Lower leg skin (tissue), 4 donors: ENCODE data around the gene QRICH1. TPM values are rescaled to one million over a fixed set of nuclear protein-coding genes. Genes with fewer than 3 reads are reported as not detected.
A peak's percentile ranks its signal among the peaks of the same experiment; 100 is the strongest.

Experiments used
- DNase-seq, 2 donors: peaks; one replicate each; pipeline ENCODE4 v3.0.0-alpha.2; 2019; ENCODE audit warnings: low spot score in 2 of 2
- H3K4me3 ChIP-seq: fragments of 200-600 bp; sonication (generic); 2 replicates; pipeline ENCODE4 v1.5.1; 2017; ENCODE audit warnings: mild to moderate bottlenecking, low read depth; ENCODE audit not compliant: poor library complexity, severe bottlenecking
- POLR2A ChIP-seq, 2 donors: fragments of 450-650 bp; IDR thresholded peaks; one replicate each; pipeline ENCODE4 v1.6.1; 2016 to 2017; ENCODE audit warnings: antibody characterized with exemption in 2 of 2, mild to moderate bottlenecking in 1 of 2, moderate library complexity in 1 of 2
- WGBS, 2 donors: methylation state at CpG; one replicate each; pipeline ENCODE4 v1.1.5; 2018; 5-methylcytosine and 5-hydroxymethylcytosine counted together
- intact Hi-C: fragments of 100-400 bp; cut with DNase I; formaldehyde crosslinking; loops from one replicate; pipeline ENCODE4 v1.15.0; 2023; ENCODE audit warnings: low total_unique reads
- total RNA-seq, 4 donors: library from RNA; depleted of rRNA; stranded (reverse); fragments of >200 nt; gene quantifications; one replicate each; pipeline ENCODE4 v1.1.0, GENCODE V29; 2016
- TF ChIP-seq, protein P1 (sequence below), 3 donors: fragments of 450-650 bp; IDR thresholded peaks; one replicate each; pipeline ENCODE4 v1.5.1; 2016; ENCODE audit warnings: antibody characterized with exemption in 3 of 3, mild to moderate bottlenecking in 3 of 3, moderate library complexity in 2 of 3

Gene QRICH1
- total RNA-seq, 4 donors from 2014 or later, result 72.4 to 106 (median 84.2) TPM

DNA sequence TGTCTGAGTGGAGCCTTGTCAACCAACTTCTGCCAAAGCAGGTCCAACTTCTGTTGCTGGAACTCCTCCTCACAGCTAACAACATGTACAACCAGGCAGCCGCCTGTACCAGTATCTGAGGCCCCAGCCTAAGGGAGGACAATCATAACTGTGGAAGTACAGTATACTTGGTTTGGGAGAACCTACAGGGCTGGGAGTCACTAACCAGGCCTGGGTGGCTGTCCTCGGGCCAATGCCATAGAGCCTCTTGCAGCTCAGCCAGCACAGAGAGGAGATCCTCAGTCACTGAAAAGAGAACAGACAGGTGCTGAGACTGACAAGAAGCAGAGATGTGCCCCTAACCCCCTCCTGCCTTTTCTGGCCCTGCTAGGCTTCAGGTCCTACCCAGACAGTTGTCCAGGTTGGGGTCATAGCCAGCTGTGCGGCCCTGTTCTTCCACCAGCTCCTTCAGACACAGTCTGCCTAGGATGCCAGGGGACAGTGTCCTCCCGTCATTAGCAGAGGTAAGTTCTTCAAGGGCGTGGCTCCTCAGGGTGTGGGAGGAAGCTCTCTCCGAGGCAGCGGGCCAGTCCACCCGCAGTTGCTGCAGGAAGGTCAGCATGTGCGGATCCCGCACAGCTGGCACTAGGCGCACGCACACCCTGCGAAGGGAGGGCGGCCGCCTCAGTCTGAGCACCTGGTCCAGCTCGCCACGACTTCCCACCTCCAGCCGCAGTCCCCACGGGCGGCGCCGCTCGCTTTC is 76.5 kb downstream of the QRICH1 start:
- peak in 1 of 2 donors; percentile 88 for DNase-seq
- peak overlapping the region; percentile 50 for H3K4me3 ChIP-seq
- TF ChIP-seq, protein P1, sequence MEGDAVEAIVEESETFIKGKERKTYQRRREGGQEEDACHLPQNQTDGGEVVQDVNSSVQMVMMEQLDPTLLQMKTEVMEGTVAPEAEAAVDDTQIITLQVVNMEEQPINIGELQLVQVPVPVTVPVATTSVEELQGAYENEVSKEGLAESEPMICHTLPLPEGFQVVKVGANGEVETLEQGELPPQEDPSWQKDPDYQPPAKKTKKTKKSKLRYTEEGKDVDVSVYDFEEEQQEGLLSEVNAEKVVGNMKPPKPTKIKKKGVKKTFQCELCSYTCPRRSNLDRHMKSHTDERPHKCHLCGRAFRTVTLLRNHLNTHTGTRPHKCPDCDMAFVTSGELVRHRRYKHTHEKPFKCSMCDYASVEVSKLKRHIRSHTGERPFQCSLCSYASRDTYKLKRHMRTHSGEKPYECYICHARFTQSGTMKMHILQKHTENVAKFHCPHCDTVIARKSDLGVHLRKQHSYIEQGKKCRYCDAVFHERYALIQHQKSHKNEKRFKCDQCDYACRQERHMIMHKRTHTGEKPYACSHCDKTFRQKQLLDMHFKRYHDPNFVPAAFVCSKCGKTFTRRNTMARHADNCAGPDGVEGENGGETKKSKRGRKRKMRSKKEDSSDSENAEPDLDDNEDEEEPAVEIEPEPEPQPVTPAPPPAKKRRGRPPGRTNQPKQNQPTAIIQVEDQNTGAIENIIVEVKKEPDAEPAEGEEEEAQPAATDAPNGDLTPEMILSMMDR (IDR thresholded peaks at IDR 0.05), result no peak
- no peak for TF ChIP-seq POLR2A (IDR thresholded peaks at IDR 0.05)
- intact Hi-C loops, result no loop called here
- 5 to 45% methylated on average over 4 to 23 of the region's 23 CpGs for WGBS, 2 donors

DNA sequence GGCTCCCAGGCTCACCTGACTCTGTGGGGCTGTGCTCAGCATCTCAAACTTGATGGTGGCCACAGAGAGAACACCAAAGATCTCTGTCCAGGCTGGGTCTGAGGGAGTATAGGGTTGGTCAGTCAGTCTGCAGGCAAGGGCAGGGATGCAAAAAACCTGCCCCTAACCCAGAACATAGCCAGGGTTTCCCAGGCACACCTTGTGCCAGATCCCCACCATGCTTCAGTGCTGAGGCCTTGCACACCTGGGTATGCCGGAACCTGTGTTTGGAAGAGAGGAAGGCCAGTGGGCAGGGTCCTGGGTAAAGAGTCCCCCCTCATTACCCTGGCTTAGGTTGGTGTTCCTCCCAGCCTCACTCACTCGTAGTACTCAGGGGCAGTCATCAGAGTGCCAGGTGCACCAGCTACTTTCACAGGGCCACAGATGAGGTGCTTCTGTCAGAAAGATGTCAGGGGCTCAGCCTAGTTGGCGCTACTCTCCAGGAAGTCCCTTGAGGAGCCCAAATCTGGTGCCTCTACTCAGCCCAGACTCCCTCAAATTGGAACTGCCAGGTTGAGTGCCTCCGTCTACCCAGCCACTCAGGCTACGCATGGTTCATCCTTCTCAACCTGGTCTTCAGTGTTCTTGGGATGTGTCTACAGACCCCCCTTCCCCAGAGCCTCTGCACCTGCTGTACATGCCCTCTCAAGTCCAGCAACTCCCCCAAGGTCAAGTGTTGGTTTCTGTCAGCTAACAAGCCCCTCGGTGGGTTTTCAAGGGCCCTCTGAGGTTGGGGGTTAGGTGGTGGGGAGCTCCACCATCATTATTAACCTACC is 77.2 kb downstream of the QRICH1 start:
- intact Hi-C loops, result no loop called here
- DNase-seq, result no peak
- TF ChIP-seq, protein P1 (IDR thresholded peaks at IDR 0.05), result no peak
- no peak for TF ChIP-seq POLR2A (IDR thresholded peaks at IDR 0.05)
- 92 to 93% methylated on average over 5 to 6 of the region's 6 CpGs for WGBS, 2 donors
- H3K4me3 ChIP-seq, result no peak overlapping the region

DNA sequence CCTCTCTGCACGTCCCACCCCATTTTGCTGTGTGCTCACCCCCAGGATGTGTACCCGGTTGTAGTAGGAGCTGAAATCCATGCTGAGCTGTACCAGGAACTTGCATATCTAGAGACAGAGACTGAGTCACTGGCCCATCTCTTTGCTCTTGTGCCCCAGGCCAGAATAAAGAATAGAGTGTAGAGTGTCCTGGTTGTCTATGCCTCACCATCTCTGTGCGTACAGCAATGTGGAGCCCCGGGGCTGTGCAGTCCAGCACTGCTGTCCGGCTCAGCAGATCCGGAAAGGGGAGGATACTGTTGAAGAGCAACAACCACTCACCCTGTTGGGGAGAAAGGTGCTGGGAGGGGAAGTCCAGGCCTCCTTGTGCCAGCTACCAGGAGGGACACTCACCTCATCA is 78.1 kb downstream of the QRICH1 start:
- WGBS, 2 donors, result 71 to 74% methylated on average over 6 of the region's 6 CpGs
- no peak overlapping the region for H3K4me3 ChIP-seq
- no peak for DNase-seq
- intact Hi-C loops, result no loop called here
- TF ChIP-seq POLR2A (IDR thresholded peaks at IDR 0.05), result no peak
- TF ChIP-seq, protein P1 (IDR thresholded peaks at IDR 0.05), result no peak

DNA sequence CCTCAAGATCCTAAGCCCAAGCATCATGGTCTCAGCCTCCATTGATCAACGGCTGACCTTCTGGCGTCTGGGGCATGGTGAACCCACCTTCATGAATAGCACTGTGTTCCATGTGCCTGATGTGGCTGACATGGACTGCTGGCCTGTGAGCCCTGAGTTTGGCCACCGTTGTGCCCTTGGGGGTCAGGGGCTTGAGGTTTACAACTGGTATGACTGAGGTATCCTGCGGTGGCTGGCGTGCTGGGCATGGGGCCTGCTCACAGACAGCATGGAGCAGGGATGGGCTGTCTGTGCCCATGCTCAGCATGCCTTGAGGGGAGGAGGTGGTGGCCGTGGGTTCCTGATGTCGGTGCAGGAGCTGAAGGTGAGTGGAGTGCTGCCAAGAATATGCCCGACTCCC is 78.8 kb downstream of the QRICH1 start:
- 72 to 85% methylated on average over 8 of the region's 8 CpGs for WGBS, 2 donors
- TF ChIP-seq POLR2A (IDR thresholded peaks at IDR 0.05), result no peak
- TF ChIP-seq, protein P1 (IDR thresholded peaks at IDR 0.05), result no peak
- intact Hi-C loops, result no loop called here
- H3K4me3 ChIP-seq, result no peak overlapping the region
- DNase-seq, result no peak

DNA sequence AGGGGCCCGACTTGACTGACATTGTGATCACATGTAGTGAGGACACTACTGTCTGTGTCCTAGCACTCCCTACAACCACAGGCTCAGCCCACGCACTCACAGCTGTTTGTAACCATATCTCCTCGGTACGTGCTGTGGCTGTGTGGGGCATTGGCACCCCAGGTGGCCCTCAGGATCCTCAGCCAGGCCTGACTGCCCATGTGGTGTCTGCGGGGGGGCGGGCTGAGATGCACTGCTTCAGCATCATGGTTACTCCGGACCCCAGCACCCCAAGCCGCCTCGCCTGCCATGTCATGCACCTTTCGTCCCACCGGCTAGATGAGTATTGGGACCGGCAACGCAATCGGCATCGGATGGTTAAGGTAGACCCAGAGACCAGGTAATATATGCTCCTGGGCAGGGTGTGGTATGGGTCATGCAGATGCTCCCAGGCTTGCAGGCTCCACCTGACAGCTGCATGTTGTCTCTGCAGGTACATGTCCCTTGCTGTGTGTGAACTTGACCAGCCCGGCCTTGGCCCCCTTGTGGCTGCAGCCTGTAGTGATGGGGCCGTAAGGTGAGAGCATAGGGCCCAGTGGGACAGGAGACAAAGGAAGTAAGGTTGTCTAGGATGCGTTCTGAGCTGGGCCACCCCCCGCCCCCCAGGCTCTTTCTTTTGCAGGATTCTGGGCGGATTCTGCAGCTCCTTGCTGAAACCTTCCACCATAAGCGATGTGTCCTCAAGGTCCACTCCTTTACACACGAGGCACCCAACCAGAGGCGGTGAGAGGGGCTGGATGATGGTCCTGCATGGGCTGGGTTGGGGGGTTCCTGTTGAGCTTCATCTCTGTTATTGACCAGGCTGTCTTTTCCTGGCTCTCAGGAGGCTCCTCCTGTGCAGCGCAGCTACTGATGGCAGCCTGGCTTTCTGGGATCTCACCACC is 79.9 kb downstream of the QRICH1 start:
- intact Hi-C loops, result no loop called here
- no peak for DNase-seq
- no peak overlapping the region for H3K4me3 ChIP-seq
- no peak for TF ChIP-seq POLR2A (IDR thresholded peaks at IDR 0.05)
- TF ChIP-seq, protein P1 (IDR thresholded peaks at IDR 0.05), result no peak
- WGBS, 2 donors, result 80 to 86% methylated on average over 24 of the region's 24 CpGs
